HL-60 (cell line): ENCODE measurements around the gene ASGR1.

Experiments used
- POLR2AphosphoS5 ChIP-seq: IDR thresholded peaks from 2 replicates; pipeline ENCODE4 v1.6.1; 2012; ENCODE audit warnings: low read depth
- TF ChIP-seq, protein P1 (sequence below): IDR thresholded peaks from one replicate; pipeline ENCODE4 v1.5.1; 2011; ENCODE audit warnings: low read length, control low read depth, inconsistent platforms; ENCODE audit not compliant: insufficient read depth

DNA sequence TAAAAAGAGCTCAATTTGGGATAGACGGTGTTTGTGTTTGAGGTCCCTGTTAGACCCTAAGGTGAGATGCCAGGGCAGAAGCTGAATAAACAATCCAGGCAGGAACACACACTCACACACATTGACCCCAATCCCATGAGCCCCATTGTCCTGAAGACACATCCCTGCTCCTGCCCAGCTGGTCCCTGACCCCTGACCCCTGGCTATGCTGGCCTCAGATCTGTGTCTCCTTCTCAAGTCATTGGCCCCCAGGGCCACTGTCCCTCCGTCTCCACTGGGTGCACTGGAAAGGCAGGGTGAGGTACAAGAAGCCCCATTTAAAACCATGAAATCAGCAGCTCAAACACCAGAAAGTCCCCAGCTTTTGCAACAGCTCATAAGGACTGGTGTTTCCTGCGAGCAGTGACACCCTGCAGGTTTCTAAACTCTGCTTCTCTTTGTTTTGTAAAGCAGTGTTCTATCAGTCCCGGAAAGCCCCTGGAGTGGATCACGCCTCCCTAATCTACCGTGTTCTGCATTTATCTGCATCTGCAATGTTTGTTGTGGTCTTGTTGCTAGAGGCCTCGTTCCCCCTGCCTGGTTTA is 46.6 kb downstream of the ASGR1 start:
- TF ChIP-seq, protein P1, sequence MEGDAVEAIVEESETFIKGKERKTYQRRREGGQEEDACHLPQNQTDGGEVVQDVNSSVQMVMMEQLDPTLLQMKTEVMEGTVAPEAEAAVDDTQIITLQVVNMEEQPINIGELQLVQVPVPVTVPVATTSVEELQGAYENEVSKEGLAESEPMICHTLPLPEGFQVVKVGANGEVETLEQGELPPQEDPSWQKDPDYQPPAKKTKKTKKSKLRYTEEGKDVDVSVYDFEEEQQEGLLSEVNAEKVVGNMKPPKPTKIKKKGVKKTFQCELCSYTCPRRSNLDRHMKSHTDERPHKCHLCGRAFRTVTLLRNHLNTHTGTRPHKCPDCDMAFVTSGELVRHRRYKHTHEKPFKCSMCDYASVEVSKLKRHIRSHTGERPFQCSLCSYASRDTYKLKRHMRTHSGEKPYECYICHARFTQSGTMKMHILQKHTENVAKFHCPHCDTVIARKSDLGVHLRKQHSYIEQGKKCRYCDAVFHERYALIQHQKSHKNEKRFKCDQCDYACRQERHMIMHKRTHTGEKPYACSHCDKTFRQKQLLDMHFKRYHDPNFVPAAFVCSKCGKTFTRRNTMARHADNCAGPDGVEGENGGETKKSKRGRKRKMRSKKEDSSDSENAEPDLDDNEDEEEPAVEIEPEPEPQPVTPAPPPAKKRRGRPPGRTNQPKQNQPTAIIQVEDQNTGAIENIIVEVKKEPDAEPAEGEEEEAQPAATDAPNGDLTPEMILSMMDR = no peak
- no peak for TF ChIP-seq POLR2AphosphoS5
